A673 (cell line): ENCODE measurements around the gene PRKCB.

Experiments
- CTCF ChIP-seq: fragments of 300-800, 200-600 bp; sonication (generic); conservative IDR thresholded peaks from 2 replicates; pipeline ENCODE4 v1.5.1; 2017; ENCODE audit warnings: low read depth, mild to moderate bottlenecking, antibody characterized with exemption, low read length, moderate library complexity, mixed read lengths
- EZH2 ChIP-seq: fragments of 200-600 bp; sonication (generic); IDR thresholded peaks from 2 replicates; pipeline ENCODE4 v1.6.1; 2017; ENCODE audit warnings: borderline replicate concordance, low read depth, mild to moderate bottlenecking, mixed read lengths, antibody characterized with exemption, low read length; ENCODE audit not compliant: poor library complexity, severe bottlenecking

- no peak for TF ChIP-seq CTCF
- no peak for TF ChIP-seq EZH2
These were observed 33.3 kb downstream of the PRKCB start for GRCh38 chr16:23869052-23869451.
